KOPT-K1 (cell line): ENCODE results near the gene APPL1.
A peak's percentile ranks its signal among the peaks of the same experiment; 100 is the strongest.

Experiments used
- H3K27ac ChIP-seq: fragments of 200-600 bp; sonication (generic); 2 replicates; pipeline ENCODE4 v1.5.1; 2016; ENCODE audit warnings: antibody characterized with exemption, mild to moderate bottlenecking, low read depth, low read length; ENCODE audit not compliant: poor library complexity, severe bottlenecking
- H3K36me3 ChIP-seq: fragments of 200-600 bp; sonication (generic); 2 replicates; pipeline ENCODE4 v1.5.1; 2017; ENCODE audit warnings: antibody characterized with exemption, mild to moderate bottlenecking, low read length, moderate library complexity; ENCODE audit not compliant: insufficient read depth
- H3K9me3 ChIP-seq: fragments of 200-600 bp; sonication (generic); 2 replicates; pipeline ENCODE4 v1.5.1; 2017; ENCODE audit warnings: antibody characterized with exemption, low read length, mild to moderate bottlenecking; ENCODE audit not compliant: insufficient read depth, poor library complexity, severe bottlenecking

Gene APPL1

GRCh38 chr3:57227204-57227929, at the start of gene APPL1:
APPL1 (plus strand) TSS chr3:57227729; CDS start chr3:57227884, 155 bp downstream.
- H3K9me3 ChIP-seq: no peaks in the 10 kb centered on the region
- no peaks in the 10 kb centered on the region; the same call in 1 of the 2 replicates for H3K36me3 ChIP-seq
- H3K27ac ChIP-seq: peak within 1 kb of the TSS; percentile 73

GRCh38 chr3:57179580-57180410, 47.7 kb upstream of the APPL1 start:
- H3K27ac ChIP-seq: no peak overlapping the region
- H3K36me3 ChIP-seq: no peaks in the 10 kb centered on the region
- H3K9me3 ChIP-seq: no peaks in the 10 kb centered on the region

GRCh38 chr3:57184526-57184925, 43.0 kb upstream of the APPL1 start:
- Histone ChIP-seq H3K9me3 (no peaks in the 10 kb centered on the region), H3K27ac (no peak overlapping the region), H3K36me3 (no peaks in the 10 kb centered on the region)

- Histone ChIP-seq H3K27ac (no peak overlapping the region), H3K9me3 (no peaks in the 10 kb centered on the region), H3K36me3 (no peaks in the 10 kb centered on the region)
Measured at GRCh38 chr3:57192028-57192427, 35.5 kb upstream of the APPL1 start.

GRCh38 chr3:57194641-57195040, 32.9 kb upstream of the APPL1 start:
- Histone ChIP-seq H3K9me3 (no peaks in the 10 kb centered on the region), H3K27ac (no peak overlapping the region), H3K36me3 (no peaks in the 10 kb centered on the region)

GRCh38 chr3:57199895-57200297, 27.6 kb upstream of the APPL1 start, which contains the start of gene HESX1:
HESX1 (minus strand) TSS chr3:57199978; CDS start chr3:57199918, 60 bp downstream.
- no peaks in the 10 kb centered on the region for H3K9me3 ChIP-seq
- no peaks in the 10 kb centered on the region for H3K36me3 ChIP-seq
- H3K27ac ChIP-seq: no peak within 1 kb of the TSS

GRCh38 chr3:57206423-57206822, 21.1 kb upstream of the APPL1 start:
- Histone ChIP-seq H3K9me3 (no peaks in the 10 kb centered on the region), H3K36me3 (no peaks in the 10 kb centered on the region), H3K27ac (no peak overlapping the region)

DNA sequence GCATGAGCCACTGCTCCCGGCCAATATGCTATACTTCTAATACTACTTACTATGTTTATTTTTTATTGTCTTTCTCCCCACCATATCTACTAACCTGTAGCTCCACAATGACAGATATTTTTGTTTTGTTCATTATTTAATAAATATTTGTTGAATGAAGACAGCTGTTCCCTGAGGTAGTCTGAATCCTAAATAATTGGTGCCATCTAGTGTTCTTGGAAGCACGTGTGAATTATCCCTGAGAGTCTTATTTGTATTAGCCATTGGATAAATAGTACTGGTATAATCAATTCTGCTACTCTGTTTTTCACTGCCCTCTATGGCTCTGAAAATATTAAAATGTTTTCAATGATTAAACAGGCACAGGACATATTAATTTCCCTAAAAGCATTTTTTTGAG, 5.6 kb upstream of the APPL1 start:
- Histone ChIP-seq H3K36me3 (no peaks in the 10 kb centered on the region), H3K27ac (no peak overlapping the region), H3K9me3 (no peaks in the 10 kb centered on the region)

GRCh38 chr3:57224856-57225255, 2.7 kb upstream of the APPL1 start:
- H3K36me3 ChIP-seq: no peaks in the 10 kb centered on the region
- no peak overlapping the region for H3K27ac ChIP-seq
- H3K9me3 ChIP-seq: no peaks in the 10 kb centered on the region

DNA sequence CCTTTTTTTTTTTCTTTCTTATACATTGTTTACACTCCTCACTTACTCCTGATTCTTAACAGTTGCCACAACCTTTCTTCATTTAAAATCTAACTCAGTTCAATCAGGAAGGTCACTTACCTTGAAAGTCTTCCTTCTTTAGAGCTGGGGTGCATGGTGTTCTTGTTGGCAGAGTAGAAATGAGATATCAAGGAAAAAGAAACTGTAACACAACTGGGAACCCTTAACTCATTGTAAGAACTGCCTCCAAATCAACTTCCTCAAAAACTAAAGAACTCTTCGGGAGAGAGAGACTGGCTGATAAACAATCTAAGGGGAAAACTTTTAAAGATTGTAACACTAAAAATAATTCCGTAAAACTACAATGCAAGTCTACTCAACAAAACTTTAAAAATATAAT, 1.4 kb upstream of the APPL1 start:
- H3K36me3 ChIP-seq: no peaks in the 10 kb centered on the region; the same call in 1 of the 2 replicates
- no peaks in the 10 kb centered on the region for H3K9me3 ChIP-seq
- H3K27ac ChIP-seq: no peak overlapping the region

DNA sequence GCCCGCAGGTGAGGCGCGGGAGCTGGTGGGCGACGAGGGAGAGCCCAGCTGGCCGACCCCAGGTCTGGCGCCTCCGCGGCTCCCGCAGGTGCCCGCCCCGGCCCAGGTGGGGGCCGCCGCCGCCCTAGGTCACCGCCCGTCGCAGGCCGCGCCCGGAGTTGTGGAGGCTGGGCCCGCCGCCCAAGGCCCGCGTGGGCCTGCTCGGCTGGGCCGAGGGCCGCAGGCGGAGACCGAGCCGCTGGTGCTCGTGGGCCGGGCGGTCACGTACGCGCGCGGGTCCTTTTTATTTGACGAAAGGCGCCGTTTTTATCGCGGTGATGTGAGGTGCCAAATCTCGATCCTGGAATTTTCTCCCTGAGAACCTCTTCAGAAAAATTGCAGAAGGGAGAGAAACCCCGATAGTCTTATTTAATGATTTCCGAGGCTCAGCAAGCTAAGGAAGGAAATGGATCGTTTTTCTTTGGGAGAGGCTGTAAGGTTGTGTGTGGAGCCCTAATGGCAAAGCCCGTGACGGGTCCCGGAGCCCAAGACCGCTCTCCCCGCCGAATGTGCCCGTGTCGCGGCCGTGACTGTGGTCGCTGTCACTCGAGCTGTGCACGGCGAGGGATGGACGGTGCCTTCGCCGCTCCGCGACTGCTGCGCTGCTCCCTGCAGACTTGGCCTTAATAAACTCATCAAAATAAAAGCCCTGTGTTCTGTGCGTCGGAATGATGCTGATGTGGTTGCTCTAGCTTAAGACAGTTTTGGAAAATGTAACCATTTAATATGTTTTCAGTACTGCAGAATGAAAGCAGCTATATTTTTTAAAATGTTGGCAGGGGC, 612 bp downstream of the APPL1 start:
- peak overlapping the region; percentile 73 for H3K27ac ChIP-seq
- no peaks in the 10 kb centered on the region for H3K9me3 ChIP-seq
- no peaks in the 10 kb centered on the region; the same call in 1 of the 2 replicates for H3K36me3 ChIP-seq

DNA sequence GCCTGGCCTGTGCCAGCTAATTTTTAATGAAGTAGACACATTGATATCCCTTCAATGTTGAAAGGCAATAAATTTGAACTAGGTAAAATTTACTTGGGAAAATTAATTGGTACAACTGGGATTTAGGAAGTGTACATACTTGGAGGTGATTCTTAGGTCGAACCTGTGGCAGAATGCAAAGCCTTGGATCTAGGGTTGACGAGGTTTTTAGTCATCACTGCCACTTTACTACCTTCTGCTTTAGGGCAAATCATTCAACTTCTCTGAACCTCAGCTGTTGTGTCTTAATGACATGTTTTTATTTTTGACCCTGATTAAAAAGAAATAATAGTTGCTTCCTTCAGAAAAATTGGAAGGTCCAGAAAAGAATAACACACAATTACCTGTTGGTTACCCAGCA, 2.5 kb downstream of the APPL1 start:
- Histone ChIP-seq H3K27ac (no peak overlapping the region), H3K36me3 (no peaks in the 10 kb centered on the region; the same call in 1 of the 2 replicates), H3K9me3 (no peaks in the 10 kb centered on the region)

- no peak overlapping the region for H3K27ac ChIP-seq
Measured at GRCh38 chr3:57233799-57234198, 6.3 kb downstream of the APPL1 start.

DNA sequence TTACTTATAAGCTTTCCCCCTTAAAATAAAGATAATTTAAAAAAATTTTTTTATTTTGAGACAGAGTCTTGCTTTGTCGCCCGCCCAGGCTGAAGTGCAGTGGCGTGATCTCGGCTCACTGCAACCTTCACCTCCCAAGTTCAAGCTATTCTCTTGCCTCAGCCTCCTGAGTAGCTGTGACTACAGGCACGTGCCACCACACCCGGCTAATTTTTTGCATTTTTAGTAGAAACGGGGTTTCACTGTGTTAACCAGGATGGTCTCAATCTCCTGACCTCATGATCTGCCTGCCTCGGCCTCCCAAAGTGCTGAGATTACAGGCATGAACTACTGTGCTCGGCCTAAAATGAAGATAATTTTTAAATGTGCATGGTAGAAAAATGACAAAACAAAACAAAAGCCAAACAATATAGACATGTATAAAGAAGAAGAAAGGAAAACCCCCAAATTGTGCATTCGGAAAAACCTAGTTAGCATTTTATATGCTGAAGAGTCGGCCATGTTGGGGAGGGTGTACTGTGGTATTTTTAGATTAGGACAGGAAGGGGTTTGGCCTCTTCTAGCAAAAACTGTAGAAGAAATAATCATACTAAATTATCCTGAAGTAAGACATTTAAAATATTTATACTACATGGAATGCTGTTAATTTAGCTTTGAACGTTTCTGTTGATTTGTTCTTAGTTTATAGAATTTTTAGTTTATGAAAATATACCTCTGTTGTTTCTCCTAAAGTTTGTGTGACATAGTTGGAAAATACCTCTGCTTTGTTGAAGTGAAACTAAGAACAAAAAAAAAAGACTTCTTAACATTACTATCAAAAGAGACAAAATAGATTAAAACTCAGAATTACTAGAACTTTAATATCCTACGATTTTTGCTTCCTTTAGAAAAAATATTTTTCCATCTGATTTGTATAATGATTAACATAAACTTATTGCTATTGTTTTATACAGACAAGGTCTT, 7.4 kb downstream of the APPL1 start:
- Histone ChIP-seq H3K36me3 (peaks cover 40% of the 10 kb centered on the region), H3K27ac (no peak overlapping the region)

More at GRCh38 chr3:57233799-57234198, 6.3 kb downstream of the APPL1 start:
- H3K9me3 ChIP-seq: no peaks in the 10 kb centered on the region
- H3K36me3 ChIP-seq: peaks cover 29% of the 10 kb centered on the region

More for the DNA sequence above, 7.4 kb downstream of the APPL1 start:
- H3K9me3 ChIP-seq: no peaks in the 10 kb centered on the region
